GM12878 (cell line): ENCODE results near the gene GPR61. TPM values are rescaled to one million over a fixed set of nuclear protein-coding genes. Genes with fewer than 3 reads are reported as not detected.

Source experiments
- BCL3 ChIP-seq: IDR thresholded peaks from 2 replicates; pipeline ENCODE4 v1.6.1; 2011; ENCODE audit warnings: borderline replicate concordance, low read depth, mild to moderate bottlenecking, moderate library complexity, low read length; ENCODE audit not compliant: insufficient read depth, poor library complexity, severe bottlenecking
- BHLHE40 ChIP-seq, 2 experiments: fragments of 450-650 bp in 1 of 2; IDR thresholded peaks; 2 replicates each; pipeline ENCODE4 v1.6.1; 2011 to 2017; ENCODE audit warnings: low read depth in 2 of 2, borderline replicate concordance in 1 of 2, improper control_type of control experiment in 1 of 2, low read length in 1 of 2, mild to moderate bottlenecking in 1 of 2
- CBFB ChIP-seq: IDR thresholded peaks from 2 replicates; pipeline ENCODE4 v1.6.1; 2016; ENCODE audit warnings: antibody characterized with exemption, low read depth
- CBX3 ChIP-seq: fragments of 200-600 bp; sonication (generic); IDR thresholded peaks from 2 replicates; pipeline ENCODE4 v1.6.1; 2016; ENCODE audit warnings: low read depth, borderline replicate concordance
- E4F1 ChIP-seq: fragments of 450-650 bp; IDR thresholded peaks from 2 replicates; pipeline ENCODE4 v1.6.1; 2018; ENCODE audit warnings: borderline replicate concordance, mild to moderate bottlenecking; ENCODE audit not compliant: partially characterized antibody
- IKZF1 ChIP-seq: fragments of 450-650 bp; conservative IDR thresholded peaks from 2 replicates; pipeline ENCODE4 v1.6.1; 2017; ENCODE audit warnings: antibody characterized with exemption, mild to moderate bottlenecking
- IKZF2 ChIP-seq, 2 experiments: fragments of 450-650 bp; IDR thresholded peaks; 2 replicates each; pipeline ENCODE4 v1.6.1; 2017; ENCODE audit warnings: mild to moderate bottlenecking in 2 of 2, moderate library complexity in 2 of 2
- IRF4 ChIP-seq: IDR thresholded peaks from 2 replicates; pipeline ENCODE4 v1.6.1; 2011; ENCODE audit warnings: low read depth, low read length
- KAT2A ChIP-seq: conservative IDR thresholded peaks from 2 replicates; pipeline ENCODE4 v1.6.1; 2011; ENCODE audit warnings: low read depth, low read length; ENCODE audit not compliant: control insufficient read depth
- KLF5 ChIP-seq: fragments of 450-650 bp; IDR thresholded peaks from 2 replicates; pipeline ENCODE4 v1.6.1; 2014; ENCODE audit warnings: mild to moderate bottlenecking; ENCODE audit not compliant: partially characterized antibody
- NFIC ChIP-seq: IDR thresholded peaks from 2 replicates; pipeline ENCODE4 v1.6.1; 2012; ENCODE audit warnings: low read depth, mild to moderate bottlenecking, inconsistent platforms, low read length, moderate library complexity
- NFYA ChIP-seq: IDR thresholded peaks from 2 replicates; pipeline ENCODE4 v1.6.1; 2011; ENCODE audit warnings: low read depth, mild to moderate bottlenecking, low read length, improper control_type of control experiment, borderline replicate concordance
- PAX8 ChIP-seq: fragments of 450-650 bp; IDR thresholded peaks from 2 replicates; pipeline ENCODE4 v1.6.1; 2017; ENCODE audit warnings: mild to moderate bottlenecking, moderate library complexity
- PBX3 ChIP-seq: IDR thresholded peaks from 2 replicates; pipeline ENCODE4 v1.6.1; 2011; ENCODE audit warnings: mild to moderate bottlenecking, low read depth, low read length, moderate library complexity; ENCODE audit not compliant: insufficient replicate concordance
- PML ChIP-seq: IDR thresholded peaks from 2 replicates; pipeline ENCODE4 v1.6.1; 2012; ENCODE audit warnings: low read length, inconsistent platforms
- POLR2AphosphoS2 ChIP-seq: IDR thresholded peaks from 2 replicates; pipeline ENCODE4 v1.6.1; 2011; ENCODE audit warnings: low read depth, mild to moderate bottlenecking, low read length, improper control_type of control experiment, moderate library complexity
- RBBP5 ChIP-seq: fragments of 200-600 bp; sonication (generic); conservative IDR thresholded peaks from 2 replicates; pipeline ENCODE4 v1.6.1; 2016
- STAT3 ChIP-seq: IDR thresholded peaks from 2 replicates; pipeline ENCODE4 v1.6.1; 2011; ENCODE audit warnings: low read depth, low read length, improper control_type of control experiment
- ZNF207 ChIP-seq: fragments of 450-650 bp; IDR thresholded peaks from 2 replicates; pipeline ENCODE4 v1.6.1; 2014; ENCODE audit warnings: antibody characterized with exemption, mild to moderate bottlenecking, borderline replicate concordance
- polyA plus RNA-seq, 11 experiments: library from polyadenylated mRNA; depleted of rRNA in 4 of 11; unstranded in 6 of 11; stranded (reverse) in 5 of 11; fragments of >200 nt; fragmentation: Nextera tagmentation in 4 of 11; fragmentation: Illumina TruSeq in 1 of 11; extraction: Ambion mirVana in 4 of 11; extraction: Trizol in 1 of 11; gene quantifications; 1 replicate in 1 of 11; 2 replicates in 10 of 11; pipeline versions ENCODE4 v1.2.1 to v1.2.3, GENCODE V29; 2011 to 2016; ENCODE audit warnings: inconsistent platforms in 2 of 11, missing spikeins in 2 of 11, low read depth in 1 of 11
- total RNA-seq, 4 experiments: library from RNA; depleted of rRNA in 3 of 4; stranded (reverse); fragments of >200 nt in 3 of 4; fragmentation: Illumina TruSeq in 1 of 4; extraction: Trizol in 1 of 4; gene quantifications; 2 replicates each; pipeline versions ENCODE4 v1.2.1 to v1.2.3, GENCODE V29; 2013 to 2021
- TF ChIP-seq, protein P1 (sequence below): fragments of 450-650 bp; IDR thresholded peaks from 2 replicates; pipeline ENCODE4 v1.6.1; 2016; ENCODE audit warnings: mild to moderate bottlenecking

Gene GPR61
- total and polyA plus RNA-seq, 10 of the 15 experiments (the other 5 are each of a cell fraction or from before 2014, with no cell fraction given), result 0.19 to 1.1 (median 0.35) TPM; not detected in 2

- TF ChIP-seq, protein P1, sequence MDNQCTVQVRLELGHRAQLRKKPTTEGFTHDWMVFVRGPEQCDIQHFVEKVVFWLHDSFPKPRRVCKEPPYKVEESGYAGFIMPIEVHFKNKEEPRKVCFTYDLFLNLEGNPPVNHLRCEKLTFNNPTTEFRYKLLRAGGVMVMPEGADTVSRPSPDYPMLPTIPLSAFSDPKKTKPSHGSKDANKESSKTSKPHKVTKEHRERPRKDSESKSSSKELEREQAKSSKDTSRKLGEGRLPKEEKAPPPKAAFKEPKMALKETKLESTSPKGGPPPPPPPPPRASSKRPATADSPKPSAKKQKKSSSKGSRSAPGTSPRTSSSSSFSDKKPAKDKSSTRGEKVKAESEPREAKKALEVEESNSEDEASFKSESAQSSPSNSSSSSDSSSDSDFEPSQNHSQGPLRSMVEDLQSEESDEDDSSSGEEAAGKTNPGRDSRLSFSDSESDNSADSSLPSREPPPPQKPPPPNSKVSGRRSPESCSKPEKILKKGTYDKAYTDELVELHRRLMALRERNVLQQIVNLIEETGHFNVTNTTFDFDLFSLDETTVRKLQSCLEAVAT, result peak; percentile 55; the same call in 1 of the 2 replicates
- TF ChIP-seq BHLHE40 (IDR thresholded peaks at IDR 0.05; ENCODE audit: borderline replicate concordance in 1 of 2, low read depth in 2 of 2, low read length in 1 of 2) (peak; percentile 47 to 67; a peak in 2 of 4 replicates), PBX3 (no peak), CBX3 (no peak), KLF5 (no peak), ZNF207 (0 out of 2 replicates have a peak, but pooled peaks have one; percentile 52), KAT2A (no peak), IRF4 (peak; percentile 43; the same call in 1 of the 2 replicates), STAT3 (0 out of 2 replicates have a peak, but pooled peaks have one; percentile 14), E4F1 (no peak), NFYA (no peak), IKZF1 (peak; percentile 91), PML (no peak), RBBP5 (no peak), PAX8 (no peak), NFIC (peak; percentile 47; the same call in 1 of the 2 replicates), IKZF2 (IDR thresholded peaks at IDR 0.05) (peak; percentile 80 to 86), BCL3 (no peak), POLR2AphosphoS2 (no peak), CBFB (no peak)
These were observed 12.4 kb upstream of the GPR61 start (continued) for GRCh38 chr1:109527098-109527811.
